Left ventricle myocardium superior (tissue), 1 donor: ENCODE measurements around the gene PRICKLE3. TPM values are rescaled to one million over a fixed set of nuclear protein-coding genes. Genes with fewer than 3 reads are reported as not detected.
A peak's percentile ranks its signal among the peaks of the same experiment; 100 is the strongest.

ENCODE experiments used
- ATAC-seq: fragments of 200-7000 bp; cut with Tn5 transposase; one replicate; pipeline ENCODE4 v1.9.1; 2020; ENCODE audit warnings: mild to moderate bottlenecking, moderate library complexity
- DNase-seq: peaks from one replicate; pipeline ENCODE4 v3.0.0-alpha.2; 2020
- intact Hi-C: fragments of 100-400 bp; cut with micrococcal nuclease; formaldehyde crosslinking; loops from one replicate; pipeline ENCODE4 v1.11.0; 2022
- long read RNA-seq: library from polyadenylated mRNA; unstranded; transcript quantifications from one replicate; pipeline ENCODE4 v2.0.0, GENCODE V29; 2021
- total RNA-seq: library from RNA; stranded (reverse); fragmentation: NEBNext Ultra II Directional; extraction: Animal tissue kit (Norgen Biotek cat#: 25700); gene quantifications from one replicate; pipeline ENCODE4 v1.2.1, GENCODE V29; 2021
- donor health status: DM: no; HTN: yes; CAD: no; lungs with severe emphysema.

Gene PRICKLE3
- 12.7 TPM for total RNA-seq
- long read RNA-seq, partial matches to known transcripts: 2 of 12 reads
- long read RNA-seq, other reads (novel, unspliced or antisense): 7 of 12 reads

GRCh38 chrX:49186125-49187027 lies at the start of gene PRICKLE3:
Gene PRICKLE3, minus strand, starts transcription at chrX:49186373. Its CDS starts 76 bp downstream, at chrX:49186297.
- ATAC-seq: peak; percentile 52
- DNase-seq: peak; percentile 92
- intact Hi-C loops: no loop called here

GRCh38 chrX:49233887-49234555 lies 47.8 kb upstream of the PRICKLE3 start:
- DNase-seq (peak; percentile 31), ATAC-seq (no peak)
- intact Hi-C loops: no loop called here

- no peak for DNase-seq
- intact Hi-C loops: no loop called here
- ATAC-seq: no peak
Measured at GRCh38 chrX:49233176-49233575, 47.0 kb upstream of the PRICKLE3 start, which contains the start of gene CACNA1F. Gene CACNA1F, minus strand, starts transcription at chrX:49233340. Its CDS starts 31 bp downstream, at chrX:49233309.

- intact Hi-C loops: no loop called here
- no peak for DNase-seq
- ATAC-seq: no peak
Measured at GRCh38 chrX:49232525-49232924, 46.4 kb upstream of the PRICKLE3 start.

GRCh38 chrX:49231333-49232000 lies 45.3 kb upstream of the PRICKLE3 start:
- intact Hi-C loops: no loop called here
- DNase-seq (no peak), ATAC-seq (no peak)

- peak; percentile 67 for ATAC-seq
- intact Hi-C loops: no loop called here
- peak; percentile 74 for DNase-seq
Measured at GRCh38 chrX:49230500-49231232, 44.5 kb upstream of the PRICKLE3 start.

- ATAC-seq (no peak), DNase-seq (no peak)
- intact Hi-C loops: no loop called here
Measured at GRCh38 chrX:49228185-49228584, 42.0 kb upstream of the PRICKLE3 start.

GRCh38 chrX:49227726-49228125 lies 41.6 kb upstream of the PRICKLE3 start:
- ATAC-seq (no peak), DNase-seq (no peak)
- intact Hi-C loops: no loop called here

GRCh38 chrX:49226946-49227345 lies 40.8 kb upstream of the PRICKLE3 start:
- ATAC-seq (no peak), DNase-seq (no peak)
- intact Hi-C loops: no loop called here

- no peak for DNase-seq
- no peak for ATAC-seq
- intact Hi-C loops: no loop called here
Measured at GRCh38 chrX:49225858-49226257, 39.7 kb upstream of the PRICKLE3 start.

GRCh38 chrX:49221868-49222267 lies 35.7 kb upstream of the PRICKLE3 start:
- intact Hi-C loops: no loop called here
- no peak for ATAC-seq
- no peak for DNase-seq

- DNase-seq (no peak), ATAC-seq (no peak)
- intact Hi-C loops: no loop called here
Measured at GRCh38 chrX:49220100-49220499, 33.9 kb upstream of the PRICKLE3 start.

GRCh38 chrX:49214996-49215526 lies 28.9 kb upstream of the PRICKLE3 start:
- DNase-seq (no peak), ATAC-seq (no peak)
- intact Hi-C loops: no loop called here

- DNase-seq (no peak), ATAC-seq (no peak)
- intact Hi-C loops: no loop called here
Measured at GRCh38 chrX:49214416-49214815, 28.2 kb upstream of the PRICKLE3 start.

- ATAC-seq: no peak
- intact Hi-C loops: no loop called here
Measured at GRCh38 chrX:49212861-49213260, 26.7 kb upstream of the PRICKLE3 start.

GRCh38 chrX:49212209-49212608 lies 26.0 kb upstream of the PRICKLE3 start:
- intact Hi-C loops: no loop called here
- ATAC-seq: no peak
- no peak for DNase-seq

More at GRCh38 chrX:49212861-49213260, 26.7 kb upstream of the PRICKLE3 start:
- no peak for DNase-seq

- intact Hi-C loops: no loop called here
- ATAC-seq: no peak
- DNase-seq: no peak
Measured at GRCh38 chrX:49211074-49211473, 24.9 kb upstream of the PRICKLE3 start.

GRCh38 chrX:49210406-49210805 lies 24.2 kb upstream of the PRICKLE3 start:
- intact Hi-C loops: no loop called here
- no peak for ATAC-seq
- DNase-seq: no peak
